PC-9 (cell line): ENCODE measurements around the gene CTDSP1.

Source experiments
- CTCF ChIP-seq: fragments of 200-600 bp; sonication (generic); conservative IDR thresholded peaks from 2 replicates; pipeline ENCODE4 v1.6.1; 2017; ENCODE audit warnings: mixed run types, antibody characterized with exemption, mild to moderate bottlenecking, moderate library complexity
- EZH2 ChIP-seq: fragments of 200-600 bp; sonication (generic); IDR thresholded peaks from 2 replicates; pipeline ENCODE4 v1.8.0; 2017; ENCODE audit warnings: antibody characterized with exemption, low read depth

GRCh38 chr2:218435003-218435982, 35.6 kb downstream of the CTDSP1 start:
- TF ChIP-seq CTCF (no peak), EZH2 (no peak)
